Measurements from ENCODE around the gene CTNNBL1.

Gene CTNNBL1

GRCh38 chr20:37742131-37742530 is 48.3 kb downstream of the CTNNBL1 start:
- DNase-seq, result no peak

- no peak for DNase-seq
These were observed 50.5 kb downstream of the CTNNBL1 start for GRCh38 chr20:37744347-37744746.

GRCh38 chr20:37745553-37745952 is 51.7 kb downstream of the CTNNBL1 start:
- DNase-seq, result peak; percentile 83

- no peak for DNase-seq
These were observed 54.2 kb downstream of the CTNNBL1 start for GRCh38 chr20:37748015-37748414.

- no peak for DNase-seq
These were observed 55.4 kb downstream of the CTNNBL1 start for GRCh38 chr20:37749218-37749617.

- no peak for DNase-seq
These were observed 56.0 kb downstream of the CTNNBL1 start for GRCh38 chr20:37749620-37750403.

GRCh38 chr20:37755665-37756064 is 61.8 kb downstream of the CTNNBL1 start:
- DNase-seq, result no peak

GRCh38 chr20:37756234-37756633 is 62.4 kb downstream of the CTNNBL1 start:
- no peak for DNase-seq

GRCh38 chr20:37757550-37757949 is 63.7 kb downstream of the CTNNBL1 start:
- no peak for DNase-seq

GRCh38 chr20:37758332-37758731 is 64.5 kb downstream of the CTNNBL1 start:
- DNase-seq, result no peak

GRCh38 chr20:37759052-37759553 is 65.3 kb downstream of the CTNNBL1 start:
- no peak for DNase-seq

GRCh38 chr20:37759761-37760209 is 66.0 kb downstream of the CTNNBL1 start:
- no peak for DNase-seq

GRCh38 chr20:37760322-37760721 is 66.5 kb downstream of the CTNNBL1 start:
- no peak for DNase-seq

- DNase-seq, result no peak
These were observed 69.1 kb downstream of the CTNNBL1 start for GRCh38 chr20:37762716-37763485.

- DNase-seq, result no peak
These were observed 70.6 kb downstream of the CTNNBL1 start for GRCh38 chr20:37764333-37764935.

- no peak for DNase-seq
These were observed 77.1 kb downstream of the CTNNBL1 start for GRCh38 chr20:37770908-37771307.

- DNase-seq, result no peak
These were observed 79.5 kb downstream of the CTNNBL1 start for GRCh38 chr20:37773291-37773826.

- DNase-seq, result no peak
These were observed 80.3 kb downstream of the CTNNBL1 start for GRCh38 chr20:37774156-37774555.

- no peak for DNase-seq
These were observed 81.4 kb downstream of the CTNNBL1 start for GRCh38 chr20:37775200-37775599.

- no peak for DNase-seq
These were observed 82.2 kb downstream of the CTNNBL1 start for GRCh38 chr20:37776049-37776448.

GRCh38 chr20:37776526-37776925 is 82.7 kb downstream of the CTNNBL1 start:
- DNase-seq, result no peak

- DNase-seq, result no peak
These were observed 83.5 kb downstream of the CTNNBL1 start for GRCh38 chr20:37777012-37777950.
